Prostate gland (tissue), 2 donors: Measurements from ENCODE around the gene SGCE.

ENCODE experiments used
- CTCF ChIP-seq, 4 experiments: fragments of 200-600 bp in 2 of 4; fragments of 450-650 bp in 2 of 4; sonication (generic) in 2 of 4; IDR thresholded peaks; 1 replicate in 3 of 4; 2 replicates in 1 of 4; pipeline ENCODE4 v1.5.1; 2016 to 2019; ENCODE audit warnings: antibody characterized with exemption in 4 of 4, mild to moderate bottlenecking in 2 of 4, moderate library complexity in 2 of 4
- POLR2A ChIP-seq: fragments of 450-650 bp; IDR thresholded peaks from one replicate; pipeline ENCODE4 v1.6.1; 2016; ENCODE audit warnings: antibody characterized with exemption, mild to moderate bottlenecking
- POLR2AphosphoS5 ChIP-seq: sonication (generic); formaldehyde crosslinking; IDR thresholded peaks from one replicate; pipeline ENCODE4 v1.6.1; 2017; ENCODE audit warnings: antibody characterized with exemption

GRCh38 chr7:94687810-94688209 is 31.9 kb upstream of the SGCE start:
- TF ChIP-seq POLR2A (no peak), POLR2AphosphoS5 (no peak), CTCF (IDR thresholded peaks at IDR 0.05) (no peak)
